ENCODE measurements around the gene ZNF492. TPM values are rescaled to one million over a fixed set of nuclear protein-coding genes. Genes with fewer than 3 reads are reported as not detected.

The ZNF492 gene
- total and polyA plus RNA-seq, 2 of the 8 experiments (the other 6 are each of a cell fraction or from before 2014, with no cell fraction given): not detected

DNA sequence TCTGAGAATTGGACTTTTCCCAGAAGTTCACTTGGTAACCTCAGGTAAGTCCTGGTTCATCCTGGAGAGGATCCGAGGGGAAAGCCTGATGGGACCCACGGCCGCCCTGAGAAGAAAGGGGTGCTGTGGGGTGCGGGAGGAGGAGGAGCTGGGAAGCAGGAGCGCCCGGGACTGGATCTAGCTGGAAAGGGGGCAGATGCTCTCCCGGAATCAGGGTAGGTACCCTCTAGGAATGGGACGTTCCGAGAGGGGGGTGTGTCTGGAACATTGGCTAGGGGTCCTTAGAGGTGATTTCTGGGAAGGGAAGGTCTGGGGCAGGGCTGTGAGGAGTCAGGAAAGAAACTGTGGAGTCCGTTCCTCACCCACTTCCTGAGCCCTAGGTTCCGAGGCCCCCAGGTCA is 38.7 kb upstream of the ZNF492 start:
- WGBS, 2 experiments (ENCODE audit: extremely low coverage in 1 of 2, insufficient coverage in 1 of 2, insufficient read length in 1 of 2, insufficient replicate concordance in 2 of 2, low coverage in 1 of 2, low lambda C conversion rate in 2 of 2, missing lambda C conversion rate in 1 of 2): 88% methylated on average over 11 of the region's 11 CpGs; no CpG with 5 or more reads in 1 of the 2 experiments
- TF ChIP-seq MAFK (IDR thresholded peaks at IDR 0.05; ENCODE audit: low read depth, low read length) (no peak), EGR1 (IDR thresholded peaks at IDR 0.05; ENCODE audit: borderline replicate concordance, low read depth, low read length) (no peak), SP2 (IDR thresholded peaks at IDR 0.05; ENCODE audit: low read length) (no peak), BACH1 (IDR thresholded peaks at IDR 0.05; ENCODE audit: low read length) (no peak), NANOG (IDR thresholded peaks at IDR 0.05; ENCODE audit: insufficient read depth, low read depth, low read length, poor library complexity, severe bottlenecking) (no peak), KDM1A (IDR thresholded peaks at IDR 0.05; ENCODE audit: borderline replicate concordance, low read length) (no peak), POLR2A (IDR thresholded peaks at IDR 0.05; ENCODE audit: control extremely low read depth in 1 of 2, low read depth in 2 of 2, low read length in 2 of 2) (no peak), KDM4A (IDR thresholded peaks at IDR 0.05; ENCODE audit: low read depth, low read length, severe bottlenecking) (no peak), CHD2 (IDR thresholded peaks at IDR 0.05; ENCODE audit: low read length) (no peak), SIX5 (IDR thresholded peaks at IDR 0.05; ENCODE audit: low read depth, low read length) (no peak), CBX8 (IDR thresholded peaks at IDR 0.05; ENCODE audit: borderline replicate concordance, low read depth, low read length) (no peak), CBX5 (IDR thresholded peaks at IDR 0.05; ENCODE audit: low read depth, low read length) (no peak), TAF1 (IDR thresholded peaks at IDR 0.05; ENCODE audit: low read depth, low read length) (no peak), BCL11A (IDR thresholded peaks at IDR 0.05; ENCODE audit: low read depth in 2 of 2, low read length in 2 of 2) (no peak), CHD1 (IDR thresholded peaks at IDR 0.05; ENCODE audit: low read depth, low read length) (no peak), NRF1 (IDR thresholded peaks at IDR 0.05; ENCODE audit: low read depth, low read length) (no peak), RNF2 (IDR thresholded peaks at IDR 0.05; ENCODE audit: borderline replicate concordance, low read depth, low read length, missing control alignments, poor library complexity, severe bottlenecking) (no peak)

More for the DNA sequence above, 38.7 kb upstream of the ZNF492 start:
- no peak overlapping the region for H3K14ac ChIP-seq (ENCODE audit: insufficient read length)
- no peaks in the 10 kb centered on the region for H3K27me3 ChIP-seq (replicated peaks in 1 of 4; ENCODE audit: control insufficient read depth in 3 of 4, extremely low read depth in 1 of 4, insufficient read depth in 3 of 4, low read length in 3 of 4)
- no peak overlapping the region for H2BK5ac ChIP-seq (ENCODE audit: low read depth, low read length)
- no peak overlapping the region for H4K8ac ChIP-seq (ENCODE audit: extremely low read depth, insufficient read depth, low read length)
- no peak overlapping the region for H2BK15ac ChIP-seq (ENCODE audit: low read length)
- DNase-seq (ENCODE audit: low read depth in 1 of 2, low spot score in 2 of 2): no peak
- no peaks in the 10 kb centered on the region for H3K4me1 ChIP-seq (replicated peaks in 1 of 4; ENCODE audit: control insufficient read depth in 3 of 4, insufficient read depth in 4 of 4, low read length in 3 of 4)
- POLR2A ChIA-PET (ENCODE audit: partially characterized antibody): no interaction called here
- CTCF ChIA-PET (ENCODE audit: partially characterized antibody): no interaction called here
- H4K20me1 ChIP-seq (replicated peaks in 1 of 2; ENCODE audit: control insufficient read depth in 1 of 2, insufficient read depth in 2 of 2, low read length in 2 of 2): no peaks in the 10 kb centered on the region
- no peak overlapping the region for H3K27ac ChIP-seq (ENCODE audit: low read depth, low read length)
- H2AFZ ChIP-seq (ENCODE audit: low read length): no peak overlapping the region
- no peak overlapping the region for H3K4me2 ChIP-seq (ENCODE audit: insufficient read depth in 1 of 2, low read depth in 2 of 2, low read length in 2 of 2)
- no peaks in the 10 kb centered on the region for H3K79me1 ChIP-seq (ENCODE audit: low read depth, low read length)
- H3K18ac ChIP-seq (ENCODE audit: extremely low read depth, low read length): no peak overlapping the region
- H3K4ac ChIP-seq (replicated peaks; ENCODE audit: insufficient read length, low read depth, low read length): no peak overlapping the region
- no peak overlapping the region for H2BK20ac ChIP-seq (ENCODE audit: low read length)
- H2BK12ac ChIP-seq (ENCODE audit: low read depth, low read length): no peak overlapping the region
- H2BK120ac ChIP-seq (replicated peaks; ENCODE audit: low read depth, low read length): no peak overlapping the region
- H4K91ac ChIP-seq (replicated peaks; ENCODE audit: insufficient read length, low read length): no peak overlapping the region
- no peak overlapping the region for H3K56ac ChIP-seq (replicated peaks; ENCODE audit: insufficient read length, low read depth, low read length)
- no peak overlapping the region for H3K23ac ChIP-seq (ENCODE audit: insufficient read length)
- no peak overlapping the region for H4K5ac ChIP-seq (ENCODE audit: insufficient read length, low read depth, low read length)
- no peaks in the 10 kb centered on the region for H3K23me2 ChIP-seq (ENCODE audit: low read depth, low read length)
- no peak overlapping the region for H3K4me3 ChIP-seq (ENCODE audit: extremely low read depth in 1 of 4, insufficient read depth in 2 of 4, low read depth in 3 of 4, low read length in 4 of 4)
- H3K9me3 ChIP-seq (ENCODE audit: insufficient read depth in 2 of 2, low read depth in 1 of 2, low read length in 1 of 2): peaks cover 56 to 80% of the 10 kb centered on the region in 2 experiments
- FAIRE-seq: no peak
- no peak overlapping the region for H2AK5ac ChIP-seq (ENCODE audit: low read depth, low read length)
- H3K79me2 ChIP-seq (ENCODE audit: control insufficient read depth in 1 of 2, insufficient read depth in 2 of 2, low read length in 2 of 2): no peaks in the 10 kb centered on the region
- no peaks in the 10 kb centered on the region for H3K36me3 ChIP-seq (ENCODE audit: control insufficient read depth in 2 of 4, insufficient read depth in 4 of 4, low read length in 3 of 4)
- H3K9ac ChIP-seq (replicated peaks in 1 of 4; ENCODE audit: extremely low read depth in 1 of 4, low read depth in 3 of 4, low read length in 3 of 4): no peak overlapping the region

Data from H1 (cell line).